Chondrocyte (in vitro differentiated cells): Measurements from ENCODE around the gene PLEKHH1. TPM values are rescaled to one million over a fixed set of nuclear protein-coding genes. Genes with fewer than 3 reads are reported as not detected.

Experiments
- DNase-seq: peaks from one replicate; pipeline ENCODE4 v3.0.0; 2021; ENCODE audit warnings: mixed read lengths, low spot score
- H3K27ac Mint-ChIP-seq: one replicate; pipeline ENCODE4 v1.8.0; 2021; ENCODE audit warnings: mild to moderate bottlenecking, moderate library complexity, mixed read lengths; ENCODE audit not compliant: unreplicated experiment
- H3K27me3 Mint-ChIP-seq: 2 replicates; pipeline ENCODE4 v1.8.0; 2021; ENCODE audit warnings: low read depth, mixed read lengths
- H3K36me3 Mint-ChIP-seq: 2 replicates; pipeline ENCODE4 v1.8.0; 2021; ENCODE audit warnings: low read depth, mixed read lengths
- H3K4me1 Mint-ChIP-seq: 2 replicates; pipeline ENCODE4 v1.8.0; 2021; ENCODE audit warnings: low read depth, mild to moderate bottlenecking, mixed read lengths
- H3K4me3 Mint-ChIP-seq: one replicate; pipeline ENCODE4 v1.8.0; 2021; ENCODE audit warnings: mild to moderate bottlenecking, moderate library complexity, mixed read lengths; ENCODE audit not compliant: unreplicated experiment
- H3K9me3 Mint-ChIP-seq: 2 replicates; pipeline ENCODE4 v1.8.0; 2021; ENCODE audit warnings: low read depth, mixed read lengths
- total RNA-seq: library from RNA; stranded (reverse); gene quantifications from 3 replicates; pipeline ENCODE4 v1.2.1, GENCODE V29; 2021
- TF ChIP-seq, protein P1 (sequence below): fragments of 200-600 bp; sonication (generic); IDR thresholded peaks from 2 replicates; pipeline ENCODE4 v1.5.0; 2021; ENCODE audit warnings: antibody characterized with exemption, mild to moderate bottlenecking, moderate library complexity

The PLEKHH1 gene
- total RNA-seq, 1 donor from 2014 or later, result 2.8 TPM

DNA sequence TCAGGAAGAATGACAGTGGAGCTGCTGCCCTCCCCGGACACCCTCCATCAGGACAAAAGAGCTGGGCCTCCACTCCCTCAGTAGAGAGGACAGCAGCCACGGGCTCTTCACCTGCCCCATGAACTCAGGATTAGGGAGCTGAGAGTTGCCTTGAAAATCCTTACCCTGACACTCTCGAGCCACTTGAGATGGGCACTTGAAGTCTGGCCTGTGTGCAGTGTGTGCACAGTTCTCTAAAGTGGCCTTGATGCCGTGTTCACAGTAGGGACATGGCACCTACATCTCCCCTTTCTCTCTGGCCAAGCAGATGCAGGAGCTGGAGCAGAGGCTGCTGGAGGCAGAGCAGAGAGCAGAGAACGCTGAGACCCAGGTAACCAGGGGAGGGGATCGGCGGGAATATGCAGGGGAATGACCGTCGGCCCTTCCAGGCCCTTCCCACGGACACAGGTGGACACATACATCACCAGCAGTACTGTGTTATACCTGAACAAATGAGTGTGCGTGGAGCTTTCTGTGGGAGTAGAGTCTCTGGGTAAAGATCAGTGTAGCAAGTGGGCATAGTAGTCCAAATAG lies 22.5 kb downstream of the PLEKHH1 start:
- peaks cover 5% of the 10 kb centered on the region for H3K27me3 Mint-ChIP-seq
- TF ChIP-seq, protein P1, sequence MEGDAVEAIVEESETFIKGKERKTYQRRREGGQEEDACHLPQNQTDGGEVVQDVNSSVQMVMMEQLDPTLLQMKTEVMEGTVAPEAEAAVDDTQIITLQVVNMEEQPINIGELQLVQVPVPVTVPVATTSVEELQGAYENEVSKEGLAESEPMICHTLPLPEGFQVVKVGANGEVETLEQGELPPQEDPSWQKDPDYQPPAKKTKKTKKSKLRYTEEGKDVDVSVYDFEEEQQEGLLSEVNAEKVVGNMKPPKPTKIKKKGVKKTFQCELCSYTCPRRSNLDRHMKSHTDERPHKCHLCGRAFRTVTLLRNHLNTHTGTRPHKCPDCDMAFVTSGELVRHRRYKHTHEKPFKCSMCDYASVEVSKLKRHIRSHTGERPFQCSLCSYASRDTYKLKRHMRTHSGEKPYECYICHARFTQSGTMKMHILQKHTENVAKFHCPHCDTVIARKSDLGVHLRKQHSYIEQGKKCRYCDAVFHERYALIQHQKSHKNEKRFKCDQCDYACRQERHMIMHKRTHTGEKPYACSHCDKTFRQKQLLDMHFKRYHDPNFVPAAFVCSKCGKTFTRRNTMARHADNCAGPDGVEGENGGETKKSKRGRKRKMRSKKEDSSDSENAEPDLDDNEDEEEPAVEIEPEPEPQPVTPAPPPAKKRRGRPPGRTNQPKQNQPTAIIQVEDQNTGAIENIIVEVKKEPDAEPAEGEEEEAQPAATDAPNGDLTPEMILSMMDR, result no peak
- H3K4me3 Mint-ChIP-seq, result no peak overlapping the region
- no peak overlapping the region for H3K27ac Mint-ChIP-seq
- DNase-seq, result peak; percentile 57
- no peaks in the 10 kb centered on the region for H3K9me3 Mint-ChIP-seq
- H3K4me1 Mint-ChIP-seq, result peaks cover 3% of the 10 kb centered on the region
- peaks cover 3% of the 10 kb centered on the region for H3K36me3 Mint-ChIP-seq

DNA sequence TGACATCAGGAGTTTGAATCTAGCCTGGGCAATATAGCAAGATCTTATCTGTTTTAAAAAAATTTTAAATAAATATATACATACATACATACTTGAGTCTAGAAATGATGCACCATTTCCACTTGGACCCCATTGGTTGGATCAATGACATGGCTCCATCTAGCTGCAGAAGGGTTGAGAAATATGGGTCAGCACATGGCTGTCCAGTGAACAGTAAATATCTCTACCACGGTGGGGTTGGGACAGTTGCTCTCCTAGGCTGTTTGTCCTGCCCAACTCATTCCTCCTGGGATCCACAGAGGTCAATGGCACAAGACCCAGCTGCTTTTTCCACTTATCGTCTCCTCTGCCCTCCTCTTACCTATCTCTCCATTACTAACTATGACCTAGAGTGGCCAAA lies 23.6 kb downstream of the PLEKHH1 start:
- no peak overlapping the region for H3K27ac Mint-ChIP-seq
- TF ChIP-seq, protein P1, result no peak
- no peak for DNase-seq
- H3K36me3 Mint-ChIP-seq, result peaks cover 3% of the 10 kb centered on the region
- no peaks in the 10 kb centered on the region for H3K9me3 Mint-ChIP-seq
- H3K4me3 Mint-ChIP-seq, result no peak overlapping the region
- H3K27me3 Mint-ChIP-seq, result peaks cover 5% of the 10 kb centered on the region
- peaks cover 3% of the 10 kb centered on the region for H3K4me1 Mint-ChIP-seq

DNA sequence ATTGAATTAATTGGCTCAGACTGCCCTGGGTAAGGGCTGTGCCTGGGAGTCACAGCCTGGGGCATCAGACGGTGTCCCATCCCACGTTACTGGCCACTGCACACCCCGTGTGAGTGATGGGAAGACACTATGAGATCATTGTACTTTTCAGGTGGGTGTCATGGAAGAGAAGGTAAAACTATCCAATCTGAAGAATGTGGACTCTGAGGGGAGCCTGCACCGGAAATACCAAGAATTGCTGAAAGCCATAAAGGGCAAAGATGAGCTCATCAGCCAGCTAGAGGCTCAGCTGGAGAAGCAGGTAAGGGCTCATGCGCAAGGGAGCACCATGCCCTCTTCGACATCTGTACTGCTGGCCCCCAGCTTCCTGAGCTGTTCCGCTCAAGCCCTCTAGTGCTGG lies 24.0 kb downstream of the PLEKHH1 start:
- H3K9me3 Mint-ChIP-seq, result no peaks in the 10 kb centered on the region
- DNase-seq, result peak; percentile 44
- no peak overlapping the region for H3K4me3 Mint-ChIP-seq
- TF ChIP-seq, protein P1, result no peak
- H3K27ac Mint-ChIP-seq, result no peak overlapping the region
- H3K4me1 Mint-ChIP-seq, result peaks cover 3% of the 10 kb centered on the region
- H3K27me3 Mint-ChIP-seq, result peaks cover 5% of the 10 kb centered on the region
- peaks cover 3% of the 10 kb centered on the region for H3K36me3 Mint-ChIP-seq

DNA sequence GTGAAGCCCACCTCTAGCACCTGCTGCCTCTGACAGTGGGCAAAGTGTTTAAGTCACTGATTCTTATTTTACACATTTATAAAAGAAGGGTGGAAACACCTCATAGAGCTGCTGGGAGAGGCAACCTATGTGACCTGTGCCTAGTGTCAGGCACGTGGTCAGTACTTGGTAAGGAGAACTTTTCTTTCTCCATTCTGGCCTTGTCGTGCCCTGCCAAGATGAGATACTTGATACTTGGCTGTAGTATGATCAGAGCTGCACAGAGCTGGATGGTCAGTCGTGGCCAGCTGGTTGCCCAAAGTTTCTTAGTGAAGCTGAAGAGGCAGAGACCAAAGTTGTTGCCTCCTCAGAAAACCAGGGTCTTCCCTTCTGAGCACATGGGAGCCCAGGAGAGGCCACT lies 24.6 kb downstream of the PLEKHH1 start:
- Mint-ChIP-seq H3K27me3 (peaks cover 5% of the 10 kb centered on the region), H3K4me3 (no peak overlapping the region), H3K9me3 (no peaks in the 10 kb centered on the region), H3K27ac (no peak overlapping the region), H3K4me1 (peaks cover 3% of the 10 kb centered on the region), H3K36me3 (peaks cover 3% of the 10 kb centered on the region)
- TF ChIP-seq, protein P1, result no peak
- DNase-seq, result peak; percentile 25

DNA sequence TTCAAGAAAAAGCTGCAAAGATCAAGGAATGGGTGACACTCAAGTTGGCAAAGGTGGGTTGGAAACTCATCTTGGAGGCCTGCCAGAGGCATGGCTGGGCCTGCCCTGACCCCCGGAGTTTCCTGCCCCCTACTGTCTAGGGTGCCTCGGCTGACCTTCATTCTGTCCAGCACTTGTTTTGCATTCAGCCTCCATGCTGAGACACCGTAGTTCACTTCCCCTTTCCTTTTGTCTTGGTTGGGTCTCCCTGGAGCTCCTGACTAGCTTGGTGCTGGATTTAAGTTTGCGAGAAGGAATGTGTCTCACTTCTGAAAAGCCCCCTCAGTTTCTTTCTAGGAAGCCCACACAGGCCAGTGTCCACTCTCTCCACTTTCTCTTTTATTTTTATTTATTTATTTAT lies 26.5 kb downstream of the PLEKHH1 start:
- DNase-seq, result no peak
- no peaks in the 10 kb centered on the region for H3K9me3 Mint-ChIP-seq
- peaks cover 3% of the 10 kb centered on the region for H3K36me3 Mint-ChIP-seq
- no peak overlapping the region for H3K4me3 Mint-ChIP-seq
- no peak overlapping the region for H3K27ac Mint-ChIP-seq
- H3K27me3 Mint-ChIP-seq, result peaks cover 5% of the 10 kb centered on the region
- peaks cover 3% of the 10 kb centered on the region for H3K4me1 Mint-ChIP-seq
- TF ChIP-seq, protein P1, result no peak
